RWPE2 (cell line): ENCODE data around the gene IL1RAPL1.
A peak's percentile ranks its signal among the peaks of the same experiment; 100 is the strongest.

Experiments used
- ATAC-seq: fragments of 200-7000 bp; cut with Tn5 transposase; 3 replicates; pipeline ENCODE4 v1.9.1; 2021; ENCODE audit warnings: low read depth
- DNase-seq: peaks from one replicate; pipeline ENCODE4 v3.0.0-alpha.2; 2020; ENCODE audit warnings: low spot score
- H3K27ac ChIP-seq: fragments of 450-650 bp; 2 replicates; pipeline ENCODE4 v1.5.1; 2017; ENCODE audit warnings: mild to moderate bottlenecking; ENCODE audit not compliant: poor library complexity, severe bottlenecking
- H3K27me3 ChIP-seq: fragments of 250-450 bp; sonication (Bioruptor Pico); 2 replicates; pipeline ENCODE4 v1.5.1; 2021; ENCODE audit warnings: mild to moderate bottlenecking, moderate library complexity; ENCODE audit not compliant: insufficient read depth, poor library complexity, severe bottlenecking
- H3K36me3 ChIP-seq: fragments of 250-450 bp; sonication (Bioruptor Pico); 2 replicates; pipeline ENCODE4 v1.5.1; 2020; ENCODE audit warnings: low read depth, mild to moderate bottlenecking, moderate library complexity
- H3K4me1 ChIP-seq: fragments of 250-450 bp; sonication (Bioruptor Pico); 2 replicates; pipeline ENCODE4 v1.5.1; 2021; ENCODE audit warnings: mild to moderate bottlenecking, moderate library complexity; ENCODE audit not compliant: insufficient read depth, poor library complexity, severe bottlenecking
- H3K4me3 ChIP-seq: fragments of 250-450 bp; sonication (Bioruptor Pico); 2 replicates; pipeline ENCODE4 v1.5.1; 2021; ENCODE audit warnings: mild to moderate bottlenecking, moderate library complexity; ENCODE audit not compliant: severe bottlenecking
- H3K9me3 ChIP-seq: fragments of 250-450 bp; sonication (Bioruptor Pico); 2 replicates; pipeline ENCODE4 v1.5.1; 2021; ENCODE audit warnings: mild to moderate bottlenecking, moderate library complexity; ENCODE audit not compliant: severe bottlenecking
- TF ChIP-seq, protein P1 (sequence below): fragments of 450-650 bp; IDR thresholded peaks from one replicate; pipeline ENCODE4 v1.5.1; 2017; ENCODE audit warnings: mild to moderate bottlenecking, moderate library complexity; ENCODE audit not compliant: poor library complexity, severe bottlenecking

The IL1RAPL1 gene

DNA sequence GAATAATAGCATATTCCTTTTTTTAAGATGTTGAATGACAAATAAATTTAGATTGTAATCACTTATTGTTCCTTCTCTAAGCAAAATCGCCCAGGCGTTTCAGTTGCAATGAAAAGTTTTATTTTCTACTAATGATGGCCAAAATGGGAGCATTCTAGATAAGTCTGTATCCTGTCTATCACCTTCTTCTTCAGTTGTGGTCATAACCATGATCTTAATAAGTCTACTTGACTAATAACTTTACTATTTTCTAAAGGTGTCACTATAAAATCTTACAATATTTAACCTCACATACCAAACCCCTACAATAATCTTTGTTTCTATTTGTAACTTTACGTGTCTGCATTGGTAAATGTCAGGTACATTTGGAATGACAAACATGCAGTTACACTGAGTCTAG, 904.4 kb downstream of the IL1RAPL1 start:
- Histone ChIP-seq H3K4me1 (no peaks in the 10 kb centered on the region), H3K4me3 (no peak overlapping the region), H3K27ac (no peak overlapping the region), H3K9me3 (no peaks in the 10 kb centered on the region), H3K27me3 (no peaks in the 10 kb centered on the region), H3K36me3 (no peaks in the 10 kb centered on the region)
- DNase-seq (no peak), ATAC-seq (no peak)
- TF ChIP-seq, protein P1, sequence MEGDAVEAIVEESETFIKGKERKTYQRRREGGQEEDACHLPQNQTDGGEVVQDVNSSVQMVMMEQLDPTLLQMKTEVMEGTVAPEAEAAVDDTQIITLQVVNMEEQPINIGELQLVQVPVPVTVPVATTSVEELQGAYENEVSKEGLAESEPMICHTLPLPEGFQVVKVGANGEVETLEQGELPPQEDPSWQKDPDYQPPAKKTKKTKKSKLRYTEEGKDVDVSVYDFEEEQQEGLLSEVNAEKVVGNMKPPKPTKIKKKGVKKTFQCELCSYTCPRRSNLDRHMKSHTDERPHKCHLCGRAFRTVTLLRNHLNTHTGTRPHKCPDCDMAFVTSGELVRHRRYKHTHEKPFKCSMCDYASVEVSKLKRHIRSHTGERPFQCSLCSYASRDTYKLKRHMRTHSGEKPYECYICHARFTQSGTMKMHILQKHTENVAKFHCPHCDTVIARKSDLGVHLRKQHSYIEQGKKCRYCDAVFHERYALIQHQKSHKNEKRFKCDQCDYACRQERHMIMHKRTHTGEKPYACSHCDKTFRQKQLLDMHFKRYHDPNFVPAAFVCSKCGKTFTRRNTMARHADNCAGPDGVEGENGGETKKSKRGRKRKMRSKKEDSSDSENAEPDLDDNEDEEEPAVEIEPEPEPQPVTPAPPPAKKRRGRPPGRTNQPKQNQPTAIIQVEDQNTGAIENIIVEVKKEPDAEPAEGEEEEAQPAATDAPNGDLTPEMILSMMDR: no peak

DNA sequence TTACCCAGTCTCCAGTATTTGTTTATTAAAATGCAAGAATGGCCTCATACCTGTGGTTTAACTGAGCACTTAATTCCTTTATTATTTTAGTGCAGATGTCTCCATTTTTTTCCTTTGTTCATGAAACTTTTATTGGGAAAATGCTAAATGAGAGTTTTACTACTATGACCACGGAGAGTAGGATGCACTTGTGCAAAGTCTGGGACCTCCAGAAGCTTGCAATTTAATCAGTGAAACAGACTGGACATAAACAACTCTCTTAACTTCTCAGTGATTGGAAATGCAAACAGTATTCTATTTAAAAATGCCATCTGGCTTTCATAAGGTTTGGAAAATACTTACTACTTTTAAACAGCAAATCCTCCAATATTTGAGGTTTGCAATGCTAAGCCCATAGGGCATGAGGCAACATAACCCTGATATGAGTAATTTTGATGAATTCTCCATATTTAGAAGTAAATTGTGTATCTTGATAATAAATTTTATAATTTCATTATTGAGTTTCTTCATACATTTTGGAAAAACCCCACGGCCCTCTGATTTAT, 909.5 kb downstream of the IL1RAPL1 start:
- TF ChIP-seq, protein P1: no peak
- DNase-seq (no peak), ATAC-seq (no peak)
- H3K36me3 ChIP-seq: no peaks in the 10 kb centered on the region
- H3K4me3 ChIP-seq: no peak overlapping the region
- H3K27ac ChIP-seq: no peak overlapping the region
- H3K9me3 ChIP-seq: no peaks in the 10 kb centered on the region
- no peaks in the 10 kb centered on the region for H3K4me1 ChIP-seq
- H3K27me3 ChIP-seq: no peaks in the 10 kb centered on the region

DNA sequence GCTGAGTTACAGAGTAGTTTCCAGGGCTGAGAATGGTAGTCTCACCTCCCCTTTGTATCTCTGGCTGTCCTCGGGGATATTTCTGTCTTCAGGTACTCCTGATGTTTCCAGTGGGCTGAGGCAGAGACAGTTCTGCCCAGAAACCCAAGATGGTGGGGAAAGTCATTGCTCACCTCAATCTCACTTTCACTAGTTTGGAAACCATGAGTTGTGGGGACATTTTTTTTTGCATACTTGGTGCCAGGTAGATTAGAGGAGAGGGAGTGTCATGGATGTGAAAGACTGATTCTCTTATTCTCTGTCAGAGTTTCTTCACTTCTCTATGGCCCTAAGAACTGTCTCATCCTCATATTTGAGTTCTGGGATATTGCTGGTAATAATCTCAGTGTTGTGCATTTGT, 919.5 kb downstream of the IL1RAPL1 start:
- TF ChIP-seq, protein P1: no peak
- DNase-seq: no peak
- H3K36me3 ChIP-seq: no peaks in the 10 kb centered on the region
- no peaks in the 10 kb centered on the region for H3K27me3 ChIP-seq
- H3K4me3 ChIP-seq: no peak overlapping the region
- no peaks in the 10 kb centered on the region for H3K4me1 ChIP-seq
- H3K9me3 ChIP-seq: no peaks in the 10 kb centered on the region
- no peak for ATAC-seq
- H3K27ac ChIP-seq: no peak overlapping the region

DNA sequence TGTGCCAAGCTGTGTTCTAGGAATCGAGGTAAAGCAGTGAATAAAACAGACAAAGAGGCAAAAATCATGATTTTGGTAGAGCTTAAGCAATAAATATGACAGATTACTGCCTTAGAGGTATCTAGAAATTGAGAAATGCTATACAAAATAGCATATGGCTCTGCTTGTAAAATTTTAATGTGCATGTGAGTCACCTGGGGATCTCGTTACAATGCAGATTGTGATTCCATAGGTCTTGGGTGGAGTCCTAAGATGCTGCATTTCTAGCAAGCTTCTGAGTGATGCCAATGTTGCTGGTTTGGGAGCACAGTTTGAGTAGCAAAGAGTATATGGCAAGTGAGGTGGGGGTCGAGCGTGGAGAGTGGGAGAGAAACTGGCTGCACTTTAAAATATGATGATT, 930.9 kb downstream of the IL1RAPL1 start:
- Histone ChIP-seq H3K4me1 (no peaks in the 10 kb centered on the region), H3K4me3 (no peak overlapping the region), H3K27me3 (no peaks in the 10 kb centered on the region), H3K9me3 (no peaks in the 10 kb centered on the region), H3K36me3 (no peaks in the 10 kb centered on the region), H3K27ac (no peak overlapping the region)
- DNase-seq (no peak), ATAC-seq (peak; percentile 78)
- TF ChIP-seq, protein P1: no peak

DNA sequence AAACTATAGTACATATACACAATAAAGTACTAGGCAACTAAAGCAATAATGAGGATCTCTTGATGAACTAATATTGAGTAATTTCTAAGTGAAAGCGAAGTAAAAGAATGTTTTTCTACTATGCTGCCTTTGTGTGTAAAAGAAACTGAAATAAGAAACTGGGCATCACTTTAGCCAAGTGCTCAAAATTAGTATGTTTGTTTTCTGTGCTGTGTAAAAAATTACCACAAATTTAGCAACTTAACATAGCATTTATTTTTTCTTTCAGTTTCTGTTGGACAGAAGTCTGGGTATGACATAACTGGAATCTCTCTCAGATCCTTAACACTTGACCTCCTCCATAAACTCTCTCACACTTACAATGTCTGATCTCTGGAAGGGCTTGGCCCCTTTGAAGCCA, 941.0 kb downstream of the IL1RAPL1 start:
- no peak for DNase-seq
- TF ChIP-seq, protein P1: no peak
- ATAC-seq: no peak
- Histone ChIP-seq H3K9me3 (no peaks in the 10 kb centered on the region), H3K27me3 (no peaks in the 10 kb centered on the region), H3K4me3 (no peak overlapping the region), H3K27ac (no peak overlapping the region), H3K36me3 (no peaks in the 10 kb centered on the region), H3K4me1 (no peaks in the 10 kb centered on the region)
